Measurements from ENCODE around the gene ZNF518B.

GRCh38 chr4:10491401-10491800 lies 34.2 kb upstream of the ZNF518B start:
- TF ChIP-seq CTCF (IDR thresholded peaks at IDR 0.05; ENCODE audit: low read length): no peak
- TF ChIP-seq EZH2 (optimal IDR thresholded peaks at IDR 0.05; ENCODE audit: low read depth, low read length): no peak
- TF ChIP-seq EZH2phosphoT487 (IDR thresholded peaks at IDR 0.05; ENCODE audit: low read length): no peak
